DLD1 (cell line): ENCODE results near the gene FAM20C.

Experiments
- in situ Hi-C: cut with HindIII; loops from 2 replicates; pipeline ENCODE4 v1.10.0; 2017; ENCODE audit warnings: low sequenced_read_pairs

FAM20C gene

GRCh38 chr7:188727-189500, 3.5 kb upstream of the FAM20C start:
- in situ Hi-C loops: loop anchor here (5.0 kb wide), 1 partner anchor 37 kb away; no protein-coding TSS in a partner anchor

GRCh38 chr7:189719-190118, 2.7 kb upstream of the FAM20C start:
- in situ Hi-C loops: loop anchor here (5.0 kb wide), 1 partner anchor 37 kb away; no protein-coding TSS in a partner anchor

- in situ Hi-C loops: no loop called here
Measured at GRCh38 chr7:190196-190595, 2.2 kb upstream of the FAM20C start.

GRCh38 chr7:191105-191980, 1.0 kb upstream of the FAM20C start:
- in situ Hi-C loops: no loop called here

- in situ Hi-C loops: no loop called here
Measured at GRCh38 chr7:192701-193480, 520 bp downstream of the FAM20C start.

- in situ Hi-C loops: no loop called here
Measured at GRCh38 chr7:193481-194251, 1.3 kb downstream of the FAM20C start.

- in situ Hi-C loops: no loop called here
Measured at GRCh38 chr7:194252-195009, 2.1 kb downstream of the FAM20C start.

- in situ Hi-C loops: no loop called here
Measured at GRCh38 chr7:195010-195829, 2.8 kb downstream of the FAM20C start.

GRCh38 chr7:195830-196128, 3.4 kb downstream of the FAM20C start:
- in situ Hi-C loops: no loop called here

GRCh38 chr7:196283-196682, 3.9 kb downstream of the FAM20C start:
- in situ Hi-C loops: no loop called here

GRCh38 chr7:196778-197321, 4.5 kb downstream of the FAM20C start:
- in situ Hi-C loops: no loop called here

GRCh38 chr7:197413-198335, 5.3 kb downstream of the FAM20C start:
- in situ Hi-C loops: no loop called here

GRCh38 chr7:199483-200249, 7.3 kb downstream of the FAM20C start:
- in situ Hi-C loops: no loop called here

- in situ Hi-C loops: no loop called here
Measured at GRCh38 chr7:200290-200689, 7.9 kb downstream of the FAM20C start.

- in situ Hi-C loops: no loop called here
Measured at GRCh38 chr7:200704-201103, 8.3 kb downstream of the FAM20C start.

- in situ Hi-C loops: no loop called here
Measured at GRCh38 chr7:204326-204725, 12.0 kb downstream of the FAM20C start.
